HCT116 (cell line): Measurements from ENCODE around the gene DNAAF5. TPM values are rescaled to one million over a fixed set of nuclear protein-coding genes. Genes with fewer than 3 reads are reported as not detected.

Experiments used
- ATAC-seq: fragments of 200-7000 bp; cut with Tn5 transposase; 2 replicates; pipeline ENCODE4 v1.9.1; 2020; ENCODE audit warnings: mild to moderate bottlenecking, moderate library complexity
- BruUV-seq: library from RNA; stranded (reverse); fragments of 400-500 nt; replicated peaks from 2 replicates; lab custom pipeline; 2021; lab: Mats Ljungman, UMichigan
- CTCF ChIA-PET: fragments of 300-600 bp; sonication (Branson Sonifier 250); formaldehyde crosslinking; loops from one replicate; lab custom pipeline; 2021; ENCODE audit warnings: antibody characterized with exemption; lab: Charles Lee
- POLR2A ChIA-PET: fragments of 300-600, 350-600 bp; sonication (Branson Sonifier 250); formaldehyde crosslinking; loops from one replicate; lab custom pipeline; 2021; ENCODE audit warnings: antibody characterized with exemption; lab: Charles Lee
- RAD21 ChIA-PET, 2 experiments: fragments of 300-600 bp; sonication (Branson Sonifier 250); formaldehyde crosslinking; loops; one replicate each; lab custom pipeline; 2023; ENCODE audit warnings: low total read pairs in 2 of 2; ENCODE audit not compliant: uncharacterized antibody in 2 of 2, unreplicated experiment in 2 of 2, low non-redundant PET in 1 of 2; lab: Charles Lee
- DNase-seq: peaks from one replicate; pipeline ENCODE4 v3.0.0-alpha.2; 2010; ENCODE audit warnings: low read depth, low spot score
- H2AFZ ChIP-seq: fragments of 200-600 bp; shearing (Covaris generic), sonication (generic); 2 replicates; pipeline ENCODE4 v1.6.1; 2017; ENCODE audit warnings: low read depth, mixed run types, mixed read lengths, antibody characterized with exemption, low read length; ENCODE audit not compliant: poor library complexity, severe bottlenecking
- H3K27ac ChIP-seq: 2 replicates; pipeline ENCODE4 v1.5.1; 2012; ENCODE audit warnings: low read depth, low read length
- H3K27me3 ChIP-seq: fragments of 200-600 bp; sonication (generic); 2 replicates; pipeline ENCODE4 v1.6.1; 2016; ENCODE audit warnings: mixed run types, low read length, mixed read lengths; ENCODE audit not compliant: insufficient read depth
- H3K36me3 ChIP-seq, 2 experiments: fragments of 200-500 bp in 1 of 2; fragments of 200-600 bp in 1 of 2; sonication (Bioruptor generic) in 1 of 2; sonication (generic) in 1 of 2; 2 replicates each; pipeline versions ENCODE4 v1.5.1 to v1.6.1; 2014 to 2016; ENCODE audit warnings: low read length in 2 of 2, inconsistent platforms in 1 of 2, mixed read lengths in 1 of 2, mixed run types in 1 of 2; ENCODE audit not compliant: insufficient read depth in 2 of 2, control insufficient read depth in 1 of 2
- H3K4me1 ChIP-seq, 2 experiments: fragments of 200-600 bp in 1 of 2; sonication (generic) in 1 of 2; 2 replicates each; pipeline versions ENCODE4 v1.5.1 to v1.6.1; 2012 to 2017; ENCODE audit warnings: low read length in 2 of 2, inconsistent platforms in 1 of 2, mild to moderate bottlenecking in 1 of 2, mixed read lengths in 1 of 2, mixed run types in 1 of 2, moderate library complexity in 1 of 2; ENCODE audit not compliant: insufficient read depth in 2 of 2, control insufficient read depth in 1 of 2
- H3K4me2 ChIP-seq: fragments of 200-600 bp; sonication (generic); 2 replicates; pipeline ENCODE4 v1.6.1; 2017; ENCODE audit warnings: mixed run types, low read length, mixed read lengths
- H3K4me3 ChIP-seq, 2 experiments: fragments of 200-600 bp in 1 of 2; sonication (generic) in 1 of 2; replicated peaks in 1 of 2; 2 replicates each; pipeline ENCODE4 v1.5.1; 2011 to 2016; ENCODE audit warnings: low read length in 2 of 2, control low read depth in 1 of 2, low read depth in 1 of 2, mild to moderate bottlenecking in 1 of 2, mixed read lengths in 1 of 2, mixed run types in 1 of 2
- H3K79me2 ChIP-seq: fragments of 200-600 bp; sonication (generic); 2 replicates; pipeline ENCODE4 v1.6.1; 2017; ENCODE audit warnings: mild to moderate bottlenecking, mixed run types, low read length, moderate library complexity, mixed read lengths; ENCODE audit not compliant: insufficient read depth
- H3K9ac ChIP-seq: fragments of 200-600 bp; sonication (generic); 2 replicates; pipeline ENCODE4 v1.6.1; 2016; ENCODE audit warnings: low read length, mixed read lengths
- H3K9me2 ChIP-seq: fragments of 200-600 bp; sonication (generic), shearing (Covaris generic); 2 replicates; pipeline ENCODE4 v1.6.1; 2017; ENCODE audit warnings: mixed run types, mild to moderate bottlenecking, moderate library complexity; ENCODE audit not compliant: insufficient read depth
- H3K9me3 ChIP-seq, 2 experiments: fragments of 200-500 bp in 1 of 2; fragments of 200-600 bp in 1 of 2; sonication (Bioruptor generic) in 1 of 2; sonication (generic) in 1 of 2; 2 replicates each; pipeline ENCODE4 v1.6.1; 2014 to 2017; ENCODE audit warnings: low read length in 2 of 2, mixed read lengths in 2 of 2, inconsistent platforms in 1 of 2, low read depth in 1 of 2, mild to moderate bottlenecking in 1 of 2, mixed run types in 1 of 2, moderate library complexity in 1 of 2; ENCODE audit not compliant: control insufficient read depth in 1 of 2, insufficient read depth in 1 of 2
- H4K20me1 ChIP-seq: fragments of 200-600 bp; sonication (generic), shearing (Covaris generic); 2 replicates; pipeline ENCODE4 v1.6.1; 2017; ENCODE audit warnings: mixed run types, mild to moderate bottlenecking, moderate library complexity; ENCODE audit not compliant: insufficient read depth
- ELF1 ChIP-seq: IDR thresholded peaks from 2 replicates; pipeline ENCODE4 v1.6.1; 2012; ENCODE audit warnings: low read depth, borderline replicate concordance
- POLR2AphosphoS5 ChIP-seq: IDR thresholded peaks from 2 replicates; pipeline ENCODE4 v1.6.1; 2011; ENCODE audit warnings: mild to moderate bottlenecking, low read depth, low read length, moderate library complexity
- SP1 ChIP-seq: IDR thresholded peaks from 2 replicates; pipeline ENCODE4 v1.6.1; 2012; ENCODE audit warnings: low read depth
- TCF7L2 ChIP-seq: IDR thresholded peaks from 2 replicates; pipeline ENCODE4 v1.7.0; 2011; ENCODE audit warnings: borderline replicate concordance, inconsistent platforms; ENCODE audit not compliant: insufficient read depth, insufficient read length; ENCODE audit errors: extremely low read depth
- YY1 ChIP-seq: IDR thresholded peaks from 2 replicates; pipeline ENCODE4 v1.6.1; 2011; ENCODE audit warnings: low read length, low read depth, moderate library complexity, mild to moderate bottlenecking; ENCODE audit not compliant: insufficient replicate concordance; ENCODE audit errors: extremely low read depth
- intact Hi-C: fragments of 100-400 bp; cut with micrococcal nuclease; formaldehyde crosslinking; loops from 2 replicates; pipeline ENCODE4 v1.10.0; 2022
- total RNA-seq: library from RNA; stranded (reverse); gene quantifications from one replicate; pipeline ENCODE4 v1.2.1, GENCODE V29; 2021; ENCODE audit not compliant: unreplicated experiment

The DNAAF5 gene
- total RNA-seq, 1 experiment from 2014 or later: 69.4 TPM

DNA sequence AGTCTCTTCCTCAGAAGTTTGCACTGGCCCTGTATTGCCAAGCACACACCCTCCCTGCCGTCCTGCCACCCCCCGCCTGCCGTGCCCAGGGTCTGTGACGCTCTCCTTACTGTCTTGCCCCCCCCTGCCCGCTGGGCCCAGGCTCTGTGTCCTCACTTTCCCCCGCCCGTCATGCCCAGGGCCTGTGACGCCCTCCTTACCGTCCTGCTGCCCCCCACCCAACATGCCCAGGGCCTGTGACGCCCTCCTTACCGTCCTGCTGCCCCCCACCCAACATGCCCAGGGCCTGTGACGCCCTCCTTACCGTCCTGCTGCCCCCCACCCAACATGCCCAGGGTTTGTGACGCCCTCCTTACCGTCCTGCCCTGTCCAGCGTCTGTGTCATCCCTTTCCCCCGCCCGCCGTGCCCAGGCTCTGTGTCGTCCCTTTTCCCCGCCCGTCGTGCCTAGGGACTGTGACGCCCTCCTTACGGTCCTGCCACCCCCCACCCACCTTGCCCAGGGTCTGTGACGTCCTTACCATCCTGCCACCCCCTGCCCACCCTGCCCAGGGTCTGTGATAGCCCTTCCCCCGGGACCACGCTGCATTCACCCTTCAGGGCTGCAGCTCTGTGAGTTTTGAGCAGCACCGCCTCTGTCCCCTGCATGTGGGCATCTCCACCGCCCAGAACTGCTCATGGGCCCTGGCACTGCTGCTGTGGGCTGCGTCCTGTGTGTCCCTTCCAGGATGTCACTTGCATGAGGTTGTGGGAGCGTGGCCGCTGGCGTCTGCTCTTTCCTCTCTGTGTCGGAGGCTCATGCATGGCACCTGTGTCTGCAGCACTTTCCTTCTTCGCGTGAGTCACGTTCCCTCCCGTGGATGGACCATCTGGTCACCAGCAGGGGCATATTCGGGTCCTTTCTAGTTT is 19.9 kb downstream of the DNAAF5 start:
- no peaks in the 10 kb centered on the region for H3K9me3 ChIP-seq
- H4K20me1 ChIP-seq: no peaks in the 10 kb centered on the region
- ChIA-PET CTCF (no interaction called here), RAD21 (no interaction called here), POLR2A (no interaction called here)
- H3K9me2 ChIP-seq: no peaks in the 10 kb centered on the region
- H3K4me3 ChIP-seq: no peak overlapping the region
- BruUV-seq: no TSS peak
- TF ChIP-seq YY1: no peak
- H3K27ac ChIP-seq: no peak overlapping the region
- H2AFZ ChIP-seq: no peak overlapping the region
- no peaks in the 10 kb centered on the region for H3K27me3 ChIP-seq
- peaks cover 3 to 25% of the 10 kb centered on the region in 2 experiments; a peak in 3 of 4 replicates for H3K36me3 ChIP-seq
- no peak overlapping the region for H3K9ac ChIP-seq
- H3K79me2 ChIP-seq: peaks cover 53% of the 10 kb centered on the region
- intact Hi-C loops: no loop called here
- no peak for DNase-seq
- no peak for ATAC-seq
- no peak overlapping the region for H3K4me2 ChIP-seq
- H3K4me1 ChIP-seq: peaks cover 0 to 6% of the 10 kb centered on the region in 2 experiments; a peak in 1 of 4 replicates

DNA sequence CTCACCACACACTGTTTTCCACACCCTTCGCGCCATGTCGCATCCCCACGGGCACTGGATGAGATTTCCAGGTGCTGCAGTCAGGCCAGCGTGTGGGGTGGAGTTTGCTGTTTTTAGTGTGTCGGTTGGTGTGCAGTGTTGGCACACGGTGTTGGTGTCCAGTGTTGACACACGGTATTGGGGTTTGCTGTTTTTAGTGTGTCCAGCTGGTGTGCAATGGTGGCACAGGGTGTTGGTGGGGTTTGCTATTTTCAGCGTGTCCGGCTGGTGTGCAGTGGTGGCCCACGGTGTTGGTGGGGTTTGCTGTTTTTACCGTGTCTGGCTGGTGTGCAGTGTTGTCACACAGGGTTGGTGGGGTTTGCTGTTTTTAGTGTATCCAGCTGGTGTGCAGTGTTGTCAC is 20.7 kb downstream of the DNAAF5 start:
- POLR2A ChIA-PET: no interaction called here
- Histone ChIP-seq H3K36me3 (peaks cover 3 to 25% of the 10 kb centered on the region in 2 experiments; a peak in 3 of 4 replicates), H3K4me3 (no peak overlapping the region), H3K9ac (no peak overlapping the region), H3K27me3 (no peaks in the 10 kb centered on the region), H2AFZ (no peak overlapping the region), H3K4me2 (no peak overlapping the region), H3K4me1 (peaks cover 0 to 6% of the 10 kb centered on the region in 2 experiments; a peak in 1 of 4 replicates), H3K27ac (no peak overlapping the region), H3K9me2 (no peaks in the 10 kb centered on the region), H3K9me3 (no peaks in the 10 kb centered on the region), H3K79me2 (peaks cover 53% of the 10 kb centered on the region), H4K20me1 (no peaks in the 10 kb centered on the region)
- no peak for ATAC-seq
- intact Hi-C loops: no loop called here
- CTCF ChIA-PET: no interaction called here
- TF ChIP-seq TCF7L2: no peak
- no peak for TF ChIP-seq POLR2AphosphoS5
- no peak for TF ChIP-seq SP1
- no peak for TF ChIP-seq ELF1
- DNase-seq: no peak
- RAD21 ChIA-PET: no interaction called here
- BruUV-seq: no TSS peak
